GM23338 (cell line): ENCODE data around the gene KDM7A.

Experiments used
- CREB1 ChIP-seq: fragments of 250-450 bp; sonication (Bioruptor Pico); IDR thresholded peaks from 2 replicates; pipeline ENCODE4 v1.5.0; 2020; ENCODE audit warnings: low read depth, mild to moderate bottlenecking, moderate library complexity
- ETS1 ChIP-seq: IDR thresholded peaks from 2 replicates; pipeline ENCODE4 v1.6.1; 2016; ENCODE audit warnings: antibody characterized with exemption
- EZH2 ChIP-seq: fragments of 200-600 bp; sonication (generic); IDR thresholded peaks from one replicate; pipeline ENCODE4 v1.8.0; 2017; ENCODE audit warnings: antibody characterized with exemption, mild to moderate bottlenecking, low read depth; ENCODE audit not compliant: unreplicated experiment
- EZH2phosphoT487 ChIP-seq: fragments of 200-600 bp; sonication (generic); IDR thresholded peaks from one replicate; pipeline ENCODE4 v1.8.1; 2018; ENCODE audit warnings: antibody characterized with exemption; ENCODE audit not compliant: unreplicated experiment
- JUNB ChIP-seq: IDR thresholded peaks from one replicate; pipeline ENCODE4 v1.6.1; 2016; ENCODE audit warnings: antibody characterized with exemption; ENCODE audit not compliant: unreplicated experiment
- NANOG ChIP-seq: IDR thresholded peaks from 2 replicates; pipeline ENCODE4 v1.6.1; 2016; ENCODE audit warnings: antibody characterized with exemption, borderline replicate concordance
- POLR2AphosphoS5 ChIP-seq: IDR thresholded peaks from 2 replicates; pipeline ENCODE4 v1.6.1; 2016; ENCODE audit warnings: antibody characterized with exemption, low read depth
- STAT1 ChIP-seq: IDR thresholded peaks from one replicate; pipeline ENCODE4 v1.6.1; 2016; ENCODE audit warnings: antibody characterized with exemption; ENCODE audit not compliant: unreplicated experiment
- TF ChIP-seq, protein P1 (sequence below), 2 experiments: fragments of 200-600 bp in 1 of 2; sonication (generic) in 1 of 2; conservative IDR thresholded peaks; 2 replicates each; pipeline versions ENCODE4 v1.5.1 to v1.6.1; 2016 to 2017; ENCODE audit warnings: antibody characterized with exemption in 2 of 2, low read depth in 2 of 2, mild to moderate bottlenecking in 2 of 2, moderate library complexity in 1 of 2
- TF ChIP-seq, protein P2 (sequence below): IDR thresholded peaks from one replicate; pipeline ENCODE4 v1.6.1; 2018; ENCODE audit warnings: antibody characterized with exemption; ENCODE audit not compliant: unreplicated experiment

- TF ChIP-seq, protein P1, sequence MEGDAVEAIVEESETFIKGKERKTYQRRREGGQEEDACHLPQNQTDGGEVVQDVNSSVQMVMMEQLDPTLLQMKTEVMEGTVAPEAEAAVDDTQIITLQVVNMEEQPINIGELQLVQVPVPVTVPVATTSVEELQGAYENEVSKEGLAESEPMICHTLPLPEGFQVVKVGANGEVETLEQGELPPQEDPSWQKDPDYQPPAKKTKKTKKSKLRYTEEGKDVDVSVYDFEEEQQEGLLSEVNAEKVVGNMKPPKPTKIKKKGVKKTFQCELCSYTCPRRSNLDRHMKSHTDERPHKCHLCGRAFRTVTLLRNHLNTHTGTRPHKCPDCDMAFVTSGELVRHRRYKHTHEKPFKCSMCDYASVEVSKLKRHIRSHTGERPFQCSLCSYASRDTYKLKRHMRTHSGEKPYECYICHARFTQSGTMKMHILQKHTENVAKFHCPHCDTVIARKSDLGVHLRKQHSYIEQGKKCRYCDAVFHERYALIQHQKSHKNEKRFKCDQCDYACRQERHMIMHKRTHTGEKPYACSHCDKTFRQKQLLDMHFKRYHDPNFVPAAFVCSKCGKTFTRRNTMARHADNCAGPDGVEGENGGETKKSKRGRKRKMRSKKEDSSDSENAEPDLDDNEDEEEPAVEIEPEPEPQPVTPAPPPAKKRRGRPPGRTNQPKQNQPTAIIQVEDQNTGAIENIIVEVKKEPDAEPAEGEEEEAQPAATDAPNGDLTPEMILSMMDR (conservative IDR thresholded peaks at IDR 0.05; ENCODE audit: low read depth in 2 of 2): no peak
- TF ChIP-seq CREB1 (CRISPR knock-in tag) (no peak), EZH2 (no peak), POLR2AphosphoS5 (no peak), EZH2phosphoT487 (no peak), NANOG (no peak), ETS1 (no peak), STAT1 (no peak), JUNB (no peak)
- TF ChIP-seq, protein P2, sequence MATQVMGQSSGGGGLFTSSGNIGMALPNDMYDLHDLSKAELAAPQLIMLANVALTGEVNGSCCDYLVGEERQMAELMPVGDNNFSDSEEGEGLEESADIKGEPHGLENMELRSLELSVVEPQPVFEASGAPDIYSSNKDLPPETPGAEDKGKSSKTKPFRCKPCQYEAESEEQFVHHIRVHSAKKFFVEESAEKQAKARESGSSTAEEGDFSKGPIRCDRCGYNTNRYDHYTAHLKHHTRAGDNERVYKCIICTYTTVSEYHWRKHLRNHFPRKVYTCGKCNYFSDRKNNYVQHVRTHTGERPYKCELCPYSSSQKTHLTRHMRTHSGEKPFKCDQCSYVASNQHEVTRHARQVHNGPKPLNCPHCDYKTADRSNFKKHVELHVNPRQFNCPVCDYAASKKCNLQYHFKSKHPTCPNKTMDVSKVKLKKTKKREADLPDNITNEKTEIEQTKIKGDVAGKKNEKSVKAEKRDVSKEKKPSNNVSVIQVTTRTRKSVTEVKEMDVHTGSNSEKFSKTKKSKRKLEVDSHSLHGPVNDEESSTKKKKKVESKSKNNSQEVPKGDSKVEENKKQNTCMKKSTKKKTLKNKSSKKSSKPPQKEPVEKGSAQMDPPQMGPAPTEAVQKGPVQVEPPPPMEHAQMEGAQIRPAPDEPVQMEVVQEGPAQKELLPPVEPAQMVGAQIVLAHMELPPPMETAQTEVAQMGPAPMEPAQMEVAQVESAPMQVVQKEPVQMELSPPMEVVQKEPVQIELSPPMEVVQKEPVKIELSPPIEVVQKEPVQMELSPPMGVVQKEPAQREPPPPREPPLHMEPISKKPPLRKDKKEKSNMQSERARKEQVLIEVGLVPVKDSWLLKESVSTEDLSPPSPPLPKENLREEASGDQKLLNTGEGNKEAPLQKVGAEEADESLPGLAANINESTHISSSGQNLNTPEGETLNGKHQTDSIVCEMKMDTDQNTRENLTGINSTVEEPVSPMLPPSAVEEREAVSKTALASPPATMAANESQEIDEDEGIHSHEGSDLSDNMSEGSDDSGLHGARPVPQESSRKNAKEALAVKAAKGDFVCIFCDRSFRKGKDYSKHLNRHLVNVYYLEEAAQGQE: no peak
Measured at GRCh38 chr7:140121326-140121725, 55.5 kb downstream of the KDM7A start.
